ENCODE measurements around the gene TEX48. TPM values are rescaled to one million over a fixed set of nuclear protein-coding genes. Genes with fewer than 3 reads are reported as not detected.

The TEX48 gene
- total RNA-seq, 1 donor from 2014 or later: not detected

DNA sequence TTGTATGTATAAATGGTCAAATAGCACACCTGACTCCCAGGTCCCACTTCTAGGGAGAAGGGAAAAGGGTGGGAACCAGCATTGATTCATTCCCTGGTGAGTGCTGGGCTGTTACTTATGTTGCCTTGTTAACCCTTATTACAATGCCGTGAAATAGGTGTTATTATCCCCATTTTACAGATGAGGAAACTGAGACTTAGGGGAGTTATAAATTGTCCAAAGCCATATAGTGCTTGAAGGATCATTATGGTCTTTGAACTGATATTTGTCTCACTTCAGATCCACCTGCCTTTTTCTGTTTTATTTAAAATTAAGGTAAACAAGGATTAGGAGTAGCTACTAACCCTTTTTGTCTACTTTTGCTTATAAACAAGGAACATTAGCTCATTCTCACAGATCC, 54.4 kb downstream of the TEX48 start:
- H3K27ac ChIP-seq: no peak overlapping the region
- no peaks in the 10 kb centered on the region for H3K9me3 Mint-ChIP-seq
- no peaks in the 10 kb centered on the region for H3K4me1 ChIP-seq
- no peaks in the 10 kb centered on the region for H3K9me3 ChIP-seq (ENCODE audit: low read depth)
- H3K27me3 Mint-ChIP-seq (ENCODE audit: insufficient read depth, low read depth): no peaks in the 10 kb centered on the region
- no peaks in the 10 kb centered on the region for H3K4me1 Mint-ChIP-seq
- no peak for TF ChIP-seq CTCF (IDR thresholded peaks at IDR 0.05)
- H3K36me3 ChIP-seq: no peaks in the 10 kb centered on the region
- no peaks in the 10 kb centered on the region for H3K36me3 Mint-ChIP-seq
- H3K27me3 ChIP-seq: no peaks in the 10 kb centered on the region
- H3K27ac Mint-ChIP-seq: no peak overlapping the region
- DNase-seq (ENCODE audit: low spot score): no peak
- H3K9ac ChIP-seq: no peak overlapping the region
- H3K4me3 ChIP-seq: no peak overlapping the region
- H4K20me1 ChIP-seq (ENCODE audit: low read depth): no peaks in the 10 kb centered on the region
- no peak overlapping the region for H3K4me3 Mint-ChIP-seq
- no peak overlapping the region for H3K4me2 ChIP-seq
- no peak overlapping the region for H2AFZ ChIP-seq (replicated peaks)
- no peaks in the 10 kb centered on the region for H3K79me2 ChIP-seq (ENCODE audit: low read depth)
- no peaks in the 10 kb centered on the region for H3F3A ChIP-seq (ENCODE audit: low read depth)

- Histone ChIP-seq H3K9ac (no peak overlapping the region), H3K79me2 (ENCODE audit: low read depth) (no peaks in the 10 kb centered on the region), H3K4me3 (no peak overlapping the region), H2AFZ (replicated peaks) (no peak overlapping the region), H3K4me2 (no peak overlapping the region), H3K9me3 (ENCODE audit: low read depth) (no peaks in the 10 kb centered on the region), H3F3A (ENCODE audit: low read depth) (no peaks in the 10 kb centered on the region), H3K4me1 (no peaks in the 10 kb centered on the region), H3K27me3 (no peaks in the 10 kb centered on the region), H3K27ac (no peak overlapping the region), H3K36me3 (no peaks in the 10 kb centered on the region), H4K20me1 (ENCODE audit: low read depth) (no peaks in the 10 kb centered on the region)
- H3K9me3 Mint-ChIP-seq: no peaks in the 10 kb centered on the region
- no peaks in the 10 kb centered on the region for H3K36me3 Mint-ChIP-seq
- no peak for DNase-seq (ENCODE audit: low spot score)
- H3K4me3 Mint-ChIP-seq: no peak overlapping the region
- peak overlapping the region; percentile 31 for H3K27ac Mint-ChIP-seq
- H3K4me1 Mint-ChIP-seq: no peaks in the 10 kb centered on the region
- TF ChIP-seq CTCF (IDR thresholded peaks at IDR 0.05): no peak
- no peak for TF ChIP-seq EZH2phosphoT487 (IDR thresholded peaks at IDR 0.05)
- no peak for TF ChIP-seq EZH2 (IDR thresholded peaks at IDR 0.05)
- no peaks in the 10 kb centered on the region for H3K27me3 Mint-ChIP-seq (ENCODE audit: insufficient read depth, low read depth)
Measured at GRCh38 chr9:114626415-114627020, 55.5 kb downstream of the TEX48 start.

GRCh38 chr9:114624677-114625076, 57.3 kb downstream of the TEX48 start:
- Histone ChIP-seq H3K27me3 (no peaks in the 10 kb centered on the region), H2AFZ (replicated peaks) (no peak overlapping the region), H3K9me3 (ENCODE audit: low read depth) (no peaks in the 10 kb centered on the region), H3K27ac (no peak overlapping the region), H3K79me2 (ENCODE audit: low read depth) (no peaks in the 10 kb centered on the region), H3K36me3 (no peaks in the 10 kb centered on the region), H3F3A (ENCODE audit: low read depth) (no peaks in the 10 kb centered on the region), H3K4me2 (no peak overlapping the region), H3K4me1 (no peaks in the 10 kb centered on the region), H4K20me1 (ENCODE audit: low read depth) (no peaks in the 10 kb centered on the region), H3K4me3 (no peak overlapping the region), H3K9ac (no peak overlapping the region)
- H3K4me3 Mint-ChIP-seq: no peak overlapping the region
- no peaks in the 10 kb centered on the region for H3K36me3 Mint-ChIP-seq
- DNase-seq (ENCODE audit: low spot score): no peak
- H3K9me3 Mint-ChIP-seq: no peaks in the 10 kb centered on the region
- TF ChIP-seq EZH2 (IDR thresholded peaks at IDR 0.05): no peak
- no peak for TF ChIP-seq EZH2phosphoT487 (IDR thresholded peaks at IDR 0.05)
- no peak for TF ChIP-seq CTCF (IDR thresholded peaks at IDR 0.05)
- H3K27ac Mint-ChIP-seq: no peak overlapping the region
- H3K4me1 Mint-ChIP-seq: no peaks in the 10 kb centered on the region
- no peaks in the 10 kb centered on the region for H3K27me3 Mint-ChIP-seq (ENCODE audit: insufficient read depth, low read depth)
